HEK293T (cell line): ENCODE measurements around the gene EBF3.

Source experiments
- CTCF ChIA-PET: fragments of 350-600 bp; formaldehyde crosslinking; extraction: SDS; loops from one replicate; lab custom pipeline; 2021; ENCODE audit warnings: antibody characterized with exemption, inconsistent platforms; lab: Yijun Ruan, JAX
- POLR2A ChIA-PET: fragments of 350-600 bp; formaldehyde crosslinking; extraction: SDS; loops from one replicate; lab custom pipeline; 2020; ENCODE audit warnings: antibody characterized with exemption, inconsistent platforms; lab: Yijun Ruan, JAX
- DNase-seq: peaks from one replicate; pipeline ENCODE4 v3.0.0; 2012; ENCODE audit warnings: mixed read lengths; ENCODE audit errors: extremely low spot score
- ARNT ChIP-seq: fragments of 450-650 bp; IDR thresholded peaks from 2 replicates; pipeline ENCODE4 v1.6.1; 2017; ENCODE audit warnings: mild to moderate bottlenecking
- BHLHE40 ChIP-seq: fragments of 450-650 bp; IDR thresholded peaks from 2 replicates; pipeline ENCODE4 v1.6.1; 2016; ENCODE audit warnings: mild to moderate bottlenecking, moderate library complexity, borderline replicate concordance
- CTBP1 ChIP-seq: fragments of 450-650 bp; IDR thresholded peaks from 2 replicates; pipeline ENCODE4 v1.6.1; 2016; ENCODE audit warnings: borderline replicate concordance
- ELF4 ChIP-seq: fragments of 450-650 bp; IDR thresholded peaks from 2 replicates; pipeline ENCODE4 v1.6.1; 2017; ENCODE audit warnings: antibody characterized with exemption
- FOXA1 ChIP-seq: fragments of 450-650 bp; IDR thresholded peaks from 2 replicates; pipeline ENCODE4 v1.6.1; 2016; ENCODE audit warnings: mild to moderate bottlenecking
- FOXK2 ChIP-seq: fragments of 450-650 bp; IDR thresholded peaks from 2 replicates; pipeline ENCODE4 v1.6.1; 2016; ENCODE audit warnings: mild to moderate bottlenecking
- FOXM1 ChIP-seq: fragments of 450-650 bp; IDR thresholded peaks from 2 replicates; pipeline ENCODE4 v1.6.1; 2017; ENCODE audit warnings: mild to moderate bottlenecking, borderline replicate concordance
- HDGF ChIP-seq: fragments of 450-650 bp; IDR thresholded peaks from 2 replicates; pipeline ENCODE4 v1.6.1; 2017; ENCODE audit warnings: antibody characterized with exemption, borderline replicate concordance
- L3MBTL2 ChIP-seq: fragments of 450-650 bp; conservative IDR thresholded peaks from 2 replicates; pipeline ENCODE4 v1.6.1; 2016; ENCODE audit warnings: mild to moderate bottlenecking
- LEF1 ChIP-seq: fragments of 450-650 bp; IDR thresholded peaks from 2 replicates; pipeline ENCODE4 v1.6.1; 2017; ENCODE audit warnings: mild to moderate bottlenecking, borderline replicate concordance
- NFRKB ChIP-seq: fragments of 450-650 bp; IDR thresholded peaks from 2 replicates; pipeline ENCODE4 v1.6.1; 2016; ENCODE audit warnings: mild to moderate bottlenecking, moderate library complexity
- PKNOX1 ChIP-seq: fragments of 450-650 bp; IDR thresholded peaks from 2 replicates; pipeline ENCODE4 v1.6.1; 2016
- SP1 ChIP-seq: fragments of 450-650 bp; IDR thresholded peaks from 2 replicates; pipeline ENCODE4 v1.6.1; 2017
- SUZ12 ChIP-seq: fragments of 450-650 bp; IDR thresholded peaks from 2 replicates; pipeline ENCODE4 v1.6.1; 2016; ENCODE audit warnings: mild to moderate bottlenecking
- TARDBP ChIP-seq: fragments of 450-650 bp; IDR thresholded peaks from 2 replicates; pipeline ENCODE4 v1.6.1; 2016
- ZNF384 ChIP-seq: fragments of 450-650 bp; IDR thresholded peaks from 2 replicates; pipeline ENCODE4 v1.6.1; 2016

EBF3 gene

GRCh38 chr10:129854796-129855705, 109.0 kb downstream of the EBF3 start:
- POLR2A ChIA-PET = no interaction called here
- TF ChIP-seq FOXK2 = no peak
- no peak for TF ChIP-seq SUZ12
- no peak for TF ChIP-seq LEF1
- TF ChIP-seq ELF4 = no peak
- TF ChIP-seq BHLHE40 = no peak
- TF ChIP-seq FOXA1 = no peak
- no peak for TF ChIP-seq ARNT
- no peak for TF ChIP-seq ZNF384
- TF ChIP-seq TARDBP = no peak
- TF ChIP-seq CTBP1 = no peak
- no peak for TF ChIP-seq NFRKB
- TF ChIP-seq PKNOX1 = no peak
- TF ChIP-seq L3MBTL2 = no peak
- no peak for TF ChIP-seq FOXM1
- DNase-seq = no peak
- CTCF ChIA-PET = no interaction called here

- CTCF ChIA-PET = interaction anchor here (0.8 kb wide), 1 partner anchor 117 kb away, joined by 3 read pairs; no protein-coding TSS in a partner anchor
- DNase-seq = no peak
- TF ChIP-seq SP1 = no peak
- TF ChIP-seq L3MBTL2 = no peak
- TF ChIP-seq ARNT = no peak
- no peak for TF ChIP-seq FOXK2
- no peak for TF ChIP-seq LEF1
- no peak for TF ChIP-seq ELF4
- TF ChIP-seq SUZ12 = no peak
- no peak for TF ChIP-seq FOXM1
- POLR2A ChIA-PET = no interaction called here
Observed at GRCh38 chr10:129854158-129854557, 109.9 kb downstream of the EBF3 start.

- POLR2A ChIA-PET = no interaction called here
- CTCF ChIA-PET = interaction anchor here (0.8 kb wide), 1 partner anchor 118 kb away, joined by 3 read pairs; no protein-coding TSS in a partner anchor
- TF ChIP-seq FOXK2 (no peak), HDGF (no peak), ARNT (no peak), NFRKB (no peak), L3MBTL2 (no peak), ELF4 (no peak), CTBP1 (no peak)
- peak; percentile 31 for DNase-seq
Observed at GRCh38 chr10:129853562-129853903, 110.5 kb downstream of the EBF3 start.

GRCh38 chr10:129852829-129853561, 111.1 kb downstream of the EBF3 start:
- POLR2A ChIA-PET = no interaction called here
- no peak for TF ChIP-seq L3MBTL2
- no peak for TF ChIP-seq FOXA1
- no peak for TF ChIP-seq HDGF
- no peak for TF ChIP-seq PKNOX1
- TF ChIP-seq LEF1 = no peak
- no peak for TF ChIP-seq ZNF384
- TF ChIP-seq SUZ12 = no peak
- TF ChIP-seq ARNT = no peak
- TF ChIP-seq FOXK2 = no peak
- no peak for DNase-seq
- CTCF ChIA-PET = interaction anchor here (0.5 kb wide), 1 partner anchor 25 kb away, joined by 5 read pairs; no protein-coding TSS in a partner anchor

GRCh38 chr10:129851941-129852640, 112.0 kb downstream of the EBF3 start:
- no peak for DNase-seq
- TF ChIP-seq FOXM1 (no peak), ZNF384 (no peak), FOXK2 (no peak), HDGF (no peak), SUZ12 (no peak), ARNT (no peak), LEF1 (no peak), SP1 (no peak), CTBP1 (no peak), FOXA1 (no peak), ELF4 (no peak), TARDBP (no peak), NFRKB (no peak), L3MBTL2 (no peak), BHLHE40 (no peak), PKNOX1 (no peak)
- ChIA-PET CTCF (interaction anchor here (0.7 kb wide), 1 partner anchor 82 kb away, joined by 3 read pairs; no protein-coding TSS in a partner anchor), POLR2A (no interaction called here)
